HG03439 (cell line): ENCODE results near the gene CCDC149.

Experiments used
- ATAC-seq: cut with Tn5 transposase; IDR thresholded peaks from one replicate; pipeline ENCODE4 v1.9.1; 2021; ENCODE audit warnings: mild to moderate bottlenecking, moderate library complexity; ENCODE audit not compliant: unreplicated experiment

Gene CCDC149

GRCh38 chr4:24845132-24845531 is 67.7 kb downstream of the CCDC149 start:
- no peak for ATAC-seq

- no peak for ATAC-seq
These were observed 69.7 kb downstream of the CCDC149 start for GRCh38 chr4:24843096-24843495.

GRCh38 chr4:24842356-24842755 is 70.5 kb downstream of the CCDC149 start:
- no peak for ATAC-seq

- ATAC-seq = no peak
These were observed 71.9 kb downstream of the CCDC149 start for GRCh38 chr4:24840826-24841543.

- ATAC-seq = no peak
These were observed 72.5 kb downstream of the CCDC149 start for GRCh38 chr4:24840362-24840761.

GRCh38 chr4:24837781-24838180 is 75.1 kb downstream of the CCDC149 start:
- ATAC-seq = no peak

GRCh38 chr4:24837336-24837735 is 75.5 kb downstream of the CCDC149 start:
- no peak for ATAC-seq

- ATAC-seq = no peak
These were observed 76.1 kb downstream of the CCDC149 start for GRCh38 chr4:24836661-24837242.

GRCh38 chr4:24835696-24836095 is 77.1 kb downstream of the CCDC149 start:
- ATAC-seq = no peak

- ATAC-seq = peak; percentile 65
These were observed 81.2 kb downstream of the CCDC149 start for GRCh38 chr4:24831637-24832036.

- ATAC-seq = no peak
These were observed 88.1 kb downstream of the CCDC149 start for GRCh38 chr4:24824720-24825119.

GRCh38 chr4:24820541-24820940 is 92.3 kb downstream of the CCDC149 start:
- no peak for ATAC-seq

- no peak for ATAC-seq
These were observed 96.0 kb downstream of the CCDC149 start for GRCh38 chr4:24816797-24817196.

- no peak for ATAC-seq
These were observed 99.1 kb downstream of the CCDC149 start for GRCh38 chr4:24813732-24814131.

- ATAC-seq = no peak
These were observed 101.8 kb downstream of the CCDC149 start for GRCh38 chr4:24810871-24811631.

GRCh38 chr4:24809815-24810405 is 102.9 kb downstream of the CCDC149 start:
- ATAC-seq = no peak

- no peak for ATAC-seq
These were observed 103.5 kb downstream of the CCDC149 start for GRCh38 chr4:24809376-24809775.

GRCh38 chr4:24808955-24809354 is 103.9 kb downstream of the CCDC149 start:
- no peak for ATAC-seq

GRCh38 chr4:24808261-24808660 is 104.6 kb downstream of the CCDC149 start:
- ATAC-seq = no peak

GRCh38 chr4:24807611-24808010 is 105.2 kb downstream of the CCDC149 start:
- ATAC-seq = no peak

GRCh38 chr4:24806206-24806990 is 106.4 kb downstream of the CCDC149 start:
- no peak for ATAC-seq
